Activated T-cell treated with anti-CD3 and anti-CD28 coated beads, Interleukin-2, amount 50 U/mL, for 1 hour (primary cell): ENCODE data around the gene OR5H14.
"Not testable (repeated sequence)": the region's sequence is repeated elsewhere in the genome, so short reads cannot be mapped to it uniquely, and the experiment has no call there.

Experiments
- DNase-seq: peaks from one replicate; pipeline ENCODE4 v3.0.0-alpha.2; 2020

The OR5H14 gene

GRCh38 chr3:98147179-98147578 is at the start of gene OR5H14:
TSS of gene OR5H14 (plus strand) at chr3:98147479. CDS start at chr3:98149386, 1,907 bp downstream.
- DNase-seq = no peak

GRCh38 chr3:98099848-98100247 is 47.4 kb upstream of the OR5H14 start:
- no peak for DNase-seq

- no peak for DNase-seq
Measured at GRCh38 chr3:98108162-98108561, 39.1 kb upstream of the OR5H14 start.

- no peak for DNase-seq
Measured at GRCh38 chr3:98109807-98110549, 37.3 kb upstream of the OR5H14 start.

GRCh38 chr3:98110550-98110908 is 36.8 kb upstream of the OR5H14 start:
- no peak for DNase-seq

- no peak for DNase-seq
Measured at GRCh38 chr3:98114264-98114663, 33.0 kb upstream of the OR5H14 start.

- no peak for DNase-seq
Measured at GRCh38 chr3:98115717-98116116, 31.6 kb upstream of the OR5H14 start.

GRCh38 chr3:98130421-98130820 is 16.9 kb upstream of the OR5H14 start, which contains the start of gene OR5H1:
TSS of gene OR5H1 (plus strand) at chr3:98130721. CDS start at chr3:98132698, 1,977 bp downstream.
- no peak for DNase-seq

GRCh38 chr3:98136631-98137030 is 10.6 kb upstream of the OR5H14 start:
- DNase-seq = no peak

GRCh38 chr3:98137826-98138557 is 9.3 kb upstream of the OR5H14 start:
- not testable (repeated sequence) for DNase-seq

GRCh38 chr3:98140531-98140930 is 6.7 kb upstream of the OR5H14 start:
- no peak for DNase-seq

GRCh38 chr3:98148751-98149150 is 1.5 kb downstream of the OR5H14 start:
- DNase-seq = no peak

GRCh38 chr3:98149456-98149855 is 2.2 kb downstream of the OR5H14 start:
- not testable (repeated sequence) for DNase-seq

- no peak for DNase-seq
Measured at GRCh38 chr3:98151241-98151640, 4.0 kb downstream of the OR5H14 start.

GRCh38 chr3:98166396-98166795 is 19.1 kb downstream of the OR5H14 start, which contains the start of gene OR5H15:
TSS of gene OR5H15 (plus strand) at chr3:98166696. CDS start at chr3:98168700, 2,004 bp downstream.
- no peak for DNase-seq

GRCh38 chr3:98171071-98171470 is 23.8 kb downstream of the OR5H14 start:
- DNase-seq = no peak

GRCh38 chr3:98172621-98173020 is 25.3 kb downstream of the OR5H14 start:
- DNase-seq = no peak

- no peak for DNase-seq
Measured at GRCh38 chr3:98180319-98180890, 33.1 kb downstream of the OR5H14 start.

GRCh38 chr3:98182196-98182595 is 34.9 kb downstream of the OR5H14 start:
- no peak for DNase-seq

- no peak for DNase-seq
Measured at GRCh38 chr3:98185180-98185579, 37.9 kb downstream of the OR5H14 start.

- no peak for DNase-seq
Measured at GRCh38 chr3:98188545-98188944, 41.3 kb downstream of the OR5H14 start.

- DNase-seq = not testable (repeated sequence)
Measured at GRCh38 chr3:98190911-98191310, 43.6 kb downstream of the OR5H14 start.

GRCh38 chr3:98196293-98196692 is 49.0 kb downstream of the OR5H14 start:
- not testable (repeated sequence) for DNase-seq

GRCh38 chr3:98199020-98199419 is 51.7 kb downstream of the OR5H14 start:
- DNase-seq = no peak
